ENCODE data around the gene TGFBR2.
"Not testable (repeated sequence)": the region's sequence is repeated elsewhere in the genome, so short reads cannot be mapped to it uniquely, and the experiment has no call there.

TGFBR2 gene

DNA sequence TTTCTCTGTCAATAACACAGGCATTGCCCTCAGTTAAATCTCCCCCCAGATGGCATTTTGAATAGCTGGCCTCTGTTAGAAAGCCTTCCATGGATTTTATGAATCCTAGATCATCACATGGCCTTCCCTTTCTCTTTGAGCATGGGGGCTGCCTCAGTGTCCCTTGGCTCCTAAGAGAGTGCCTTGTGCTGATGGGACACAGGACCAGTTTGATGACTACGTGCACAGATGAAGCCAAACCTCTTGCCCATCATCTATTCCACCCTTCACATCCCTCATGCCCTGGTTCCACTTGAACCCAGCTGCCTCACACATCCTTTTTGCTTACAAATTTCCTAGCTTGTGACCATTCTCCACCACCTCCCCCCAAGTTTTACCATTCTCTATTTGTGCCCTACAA is 12.9 kb downstream of the TGFBR2 start:
- DNase-seq (ENCODE audit: low spot score) = no peak

DNA sequence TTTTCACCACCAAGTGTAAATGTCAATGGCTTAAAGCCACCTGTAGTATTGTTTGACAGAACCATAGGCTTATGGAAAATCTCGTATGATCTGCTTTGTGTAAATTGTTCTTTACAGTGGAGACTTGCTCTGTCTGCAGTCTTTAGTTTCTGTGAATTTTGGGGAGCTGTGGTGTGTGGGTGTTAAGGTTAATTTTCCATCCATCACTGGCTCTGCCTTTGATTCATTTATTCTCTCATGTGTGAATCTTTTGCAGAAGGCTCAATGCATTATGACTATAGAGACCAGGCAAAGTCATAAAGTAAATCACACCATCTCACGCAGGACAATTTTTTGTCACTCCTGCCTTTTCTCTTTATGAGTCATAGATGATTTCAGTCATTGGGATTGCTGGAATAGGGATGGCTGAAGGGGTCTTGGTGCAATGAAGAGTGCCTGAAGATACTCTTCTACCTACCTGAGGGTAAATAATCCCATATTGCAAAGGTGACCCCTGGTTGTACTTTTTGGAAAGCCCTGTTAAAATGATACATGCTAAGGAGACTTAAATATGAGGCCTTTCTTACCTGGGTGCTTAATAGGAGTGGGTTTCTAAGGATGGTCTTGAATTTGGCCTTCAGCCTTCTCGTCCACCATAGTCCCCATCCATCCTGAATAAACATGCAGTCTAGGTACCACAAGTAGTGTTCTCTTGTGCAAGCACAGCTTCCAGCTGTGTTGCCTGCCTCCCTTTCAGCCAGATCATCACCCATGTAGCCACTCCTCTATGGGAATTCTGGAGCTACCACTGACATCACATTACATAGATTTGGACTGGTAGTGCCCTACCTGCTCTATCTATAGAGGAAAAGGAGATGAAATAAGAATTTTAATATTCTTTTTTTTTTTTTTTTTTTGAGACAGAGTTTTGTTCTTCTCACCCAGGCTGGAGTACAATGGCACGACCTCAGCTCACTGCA is 14.3 kb downstream of the TGFBR2 start:
- DNase-seq (ENCODE audit: low spot score) = peak; percentile 48

DNA sequence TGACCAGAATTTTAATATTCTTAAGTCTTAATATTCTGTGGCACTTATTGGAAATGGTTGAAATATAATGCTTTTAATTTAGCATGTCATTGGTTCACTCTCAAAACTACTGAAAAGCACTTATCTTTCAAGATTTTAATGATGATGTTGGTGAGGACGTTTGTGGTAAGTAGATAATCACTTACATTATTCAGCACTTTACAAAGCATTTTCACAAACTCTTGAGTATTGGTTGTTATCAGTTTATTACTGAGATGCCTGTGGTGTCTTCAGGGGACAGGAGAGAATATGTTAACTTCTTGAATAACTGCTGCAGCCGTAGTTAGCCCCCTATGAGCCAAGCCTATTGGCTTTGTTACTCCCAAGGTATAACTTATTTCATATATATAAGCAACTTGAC is 15.2 kb downstream of the TGFBR2 start:
- DNase-seq (ENCODE audit: low spot score) = no peak

DNA sequence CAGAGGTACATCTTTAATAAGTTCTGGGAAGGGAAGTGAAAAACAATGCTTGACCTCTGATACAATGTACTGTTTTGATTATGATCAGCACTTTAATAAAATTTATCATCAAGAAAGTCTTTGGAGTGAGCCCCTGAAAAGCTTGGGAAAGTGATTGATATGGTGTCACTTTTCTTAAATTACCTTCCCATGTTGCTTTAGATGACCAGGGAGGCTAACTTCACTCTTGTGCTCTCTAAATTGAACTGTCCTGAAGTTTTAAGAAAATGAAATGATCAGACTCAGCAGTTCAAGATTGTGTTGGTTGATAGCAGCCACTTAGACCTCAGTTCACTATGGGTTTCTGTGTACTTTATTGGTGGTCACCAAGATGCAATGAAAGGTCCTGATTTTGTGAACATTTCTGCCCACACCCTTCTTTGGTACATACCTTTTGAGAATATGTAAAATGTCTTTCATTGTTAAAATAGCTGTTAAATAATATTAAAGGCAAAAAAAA is 15.7 kb downstream of the TGFBR2 start:
- no peak for DNase-seq (ENCODE audit: low spot score)

DNA sequence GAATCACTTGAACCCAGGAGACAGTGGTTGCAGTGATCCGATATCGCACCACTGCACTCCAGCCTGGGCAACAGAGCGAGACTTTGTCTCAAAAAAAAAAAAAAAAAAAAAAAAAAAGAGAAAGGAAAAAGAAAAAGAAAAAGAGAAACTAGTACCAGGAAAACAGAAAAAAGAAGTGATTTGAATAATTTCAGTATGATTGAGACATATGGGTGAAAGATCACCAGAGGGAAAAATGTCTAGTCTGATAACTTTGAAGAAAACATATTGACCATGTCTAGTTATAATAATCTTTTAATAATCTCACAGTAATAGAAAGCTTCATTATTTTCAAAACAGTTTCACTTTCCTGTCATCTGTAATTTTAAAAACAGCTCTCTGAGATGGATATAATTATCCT is 16.4 kb downstream of the TGFBR2 start:
- no peak for DNase-seq (ENCODE audit: low spot score)

DNA sequence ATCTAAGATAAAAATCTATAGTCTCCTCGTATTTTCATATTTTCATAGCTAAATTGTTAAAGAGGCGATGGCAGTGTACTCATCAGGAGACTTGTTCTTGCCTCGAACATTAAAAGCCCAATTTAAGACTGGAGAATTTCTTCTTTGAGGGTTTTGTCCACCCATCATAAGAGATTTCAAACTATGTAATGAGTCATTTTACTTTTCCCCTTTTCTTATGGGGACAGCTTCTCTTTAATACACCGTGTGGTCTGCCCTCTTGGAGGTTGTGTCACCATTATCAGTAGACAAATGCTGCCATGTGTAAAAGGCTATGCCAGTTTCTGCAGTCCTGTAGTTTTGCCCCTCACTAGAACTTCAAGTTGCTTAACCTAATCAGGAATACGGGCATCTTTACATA is 16.9 kb downstream of the TGFBR2 start:
- no peak for DNase-seq (ENCODE audit: low spot score)

DNA sequence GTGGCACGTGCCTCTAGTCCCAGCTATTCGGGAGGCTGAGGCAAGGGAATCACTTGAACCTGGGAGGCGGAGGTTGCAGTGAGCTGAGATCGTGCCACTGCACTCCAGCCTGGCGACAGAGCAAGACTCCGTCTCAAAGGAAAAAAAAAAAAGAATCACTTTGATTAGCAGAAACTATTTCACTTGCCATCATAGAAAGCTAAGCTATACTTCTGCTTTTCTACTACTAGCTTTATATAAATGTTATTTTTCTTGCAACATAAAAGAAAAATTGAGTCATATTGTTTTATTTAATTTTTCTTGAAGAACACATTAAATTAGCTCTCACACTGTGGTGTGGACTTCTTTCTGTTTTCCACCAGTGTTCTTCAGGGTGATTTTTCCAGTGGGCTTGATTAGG is 18.1 kb downstream of the TGFBR2 start:
- DNase-seq (ENCODE audit: low spot score) = not testable (repeated sequence)

DNA sequence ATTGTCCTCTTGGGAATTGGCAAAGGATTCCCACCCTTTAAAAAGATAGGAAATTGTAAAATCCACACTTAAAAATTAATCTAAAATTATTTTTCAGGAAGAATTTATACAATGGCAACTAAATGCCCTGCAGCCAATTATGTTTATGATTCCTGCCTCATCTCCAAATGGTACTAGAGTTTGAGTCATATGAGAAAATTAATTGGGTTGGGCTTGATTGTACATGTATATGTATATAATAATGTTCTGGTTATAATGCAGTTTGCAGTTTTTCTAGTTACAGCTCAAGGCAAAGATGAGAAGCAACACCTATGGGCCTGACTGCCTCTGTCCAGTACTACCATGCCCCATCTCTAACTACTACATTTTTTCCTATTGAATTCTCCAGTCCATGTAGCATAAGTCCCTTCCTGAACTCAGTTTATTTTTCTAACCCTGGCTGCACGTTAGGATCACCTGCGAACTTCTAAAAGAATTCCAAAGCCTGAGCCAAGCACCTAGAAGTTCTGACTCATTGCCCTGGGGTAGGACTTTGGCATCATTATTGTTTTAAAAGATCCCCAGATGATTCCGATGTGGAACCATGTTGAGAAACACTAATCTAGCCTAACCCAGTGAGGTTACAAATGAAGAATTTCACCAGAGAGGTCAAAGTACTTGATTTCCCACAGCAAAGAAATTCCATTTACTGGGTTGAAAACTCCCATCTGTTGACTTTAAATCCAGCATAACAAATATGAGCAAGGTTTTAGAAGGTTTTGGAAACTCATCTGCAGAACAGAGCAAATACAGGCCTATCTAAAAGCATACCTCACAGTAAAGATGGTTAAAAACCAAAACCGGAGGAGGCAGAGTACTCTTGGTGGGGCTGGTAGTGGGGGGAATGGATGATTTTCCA is 19.4 kb downstream of the TGFBR2 start:
- DNase-seq (ENCODE audit: low spot score) = no peak

DNA sequence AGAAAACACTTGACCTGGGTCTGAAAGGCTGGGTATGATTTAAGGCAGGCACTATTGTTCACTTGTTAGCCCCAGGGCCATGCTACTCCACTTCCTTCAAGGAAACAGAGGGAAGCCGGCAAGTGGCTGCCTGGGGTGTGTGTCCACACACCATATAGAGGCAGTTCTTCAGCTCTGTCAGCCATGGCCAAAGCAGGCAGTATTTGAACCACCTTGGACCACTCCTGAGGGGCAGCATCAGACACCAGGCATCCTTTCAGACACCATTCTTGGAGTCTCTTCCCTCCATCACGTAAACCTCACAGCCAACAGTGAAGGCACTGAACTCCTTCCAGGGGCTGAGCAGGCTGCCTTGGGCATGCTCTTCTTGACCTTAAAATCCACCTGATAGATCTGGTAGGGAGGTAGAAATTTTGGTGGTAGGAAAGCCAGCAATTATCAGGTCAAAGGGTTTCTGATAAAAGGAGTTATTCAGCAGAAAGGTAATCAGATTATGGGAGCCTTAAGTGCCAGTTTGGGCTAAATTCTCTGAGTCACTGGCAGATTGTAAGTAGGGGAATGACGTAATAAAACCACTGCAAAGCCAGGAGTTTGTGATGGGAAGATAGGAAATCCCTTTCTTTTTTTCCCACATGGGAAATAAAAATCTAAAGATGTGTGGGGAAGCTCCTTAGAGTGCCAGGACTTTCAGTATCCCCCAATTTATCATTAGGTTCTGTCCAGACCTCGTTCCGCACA is 20.2 kb downstream of the TGFBR2 start:
- DNase-seq (ENCODE audit: low spot score) = no peak

DNA sequence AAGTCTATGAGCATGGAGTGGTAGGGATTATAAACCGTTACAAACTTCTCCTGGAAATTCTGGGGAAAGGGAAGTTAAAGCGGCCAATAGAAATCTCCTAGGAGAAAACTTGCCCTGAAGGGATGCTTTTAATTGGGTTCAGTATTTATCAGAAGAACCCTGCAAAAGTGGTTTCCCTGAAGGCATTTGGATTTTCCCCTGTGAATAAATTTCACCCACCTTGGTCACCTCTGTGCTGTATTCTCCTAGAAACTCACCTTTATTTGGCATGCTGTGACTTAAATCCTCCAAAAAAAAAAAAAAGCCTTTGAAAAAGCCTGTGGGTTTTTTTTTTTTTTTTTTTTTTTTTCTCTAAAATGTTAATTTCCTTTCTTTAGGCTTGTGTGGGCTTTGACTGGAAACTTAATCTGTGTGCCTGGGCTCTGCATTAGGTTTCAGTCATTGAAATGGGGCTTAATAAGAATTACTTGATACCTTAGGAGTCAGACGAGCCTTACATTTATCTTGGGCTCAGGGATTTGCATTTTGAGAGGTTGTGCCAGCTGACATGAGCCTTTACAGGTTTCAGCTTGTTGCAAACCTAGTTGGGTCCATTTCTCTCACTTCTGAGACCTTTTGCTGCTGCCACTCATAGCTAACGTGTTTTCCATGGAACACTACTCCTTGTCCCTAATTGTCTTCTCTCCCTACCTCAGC is 22.0 kb downstream of the TGFBR2 start:
- DNase-seq (ENCODE audit: low spot score) = no peak

DNA sequence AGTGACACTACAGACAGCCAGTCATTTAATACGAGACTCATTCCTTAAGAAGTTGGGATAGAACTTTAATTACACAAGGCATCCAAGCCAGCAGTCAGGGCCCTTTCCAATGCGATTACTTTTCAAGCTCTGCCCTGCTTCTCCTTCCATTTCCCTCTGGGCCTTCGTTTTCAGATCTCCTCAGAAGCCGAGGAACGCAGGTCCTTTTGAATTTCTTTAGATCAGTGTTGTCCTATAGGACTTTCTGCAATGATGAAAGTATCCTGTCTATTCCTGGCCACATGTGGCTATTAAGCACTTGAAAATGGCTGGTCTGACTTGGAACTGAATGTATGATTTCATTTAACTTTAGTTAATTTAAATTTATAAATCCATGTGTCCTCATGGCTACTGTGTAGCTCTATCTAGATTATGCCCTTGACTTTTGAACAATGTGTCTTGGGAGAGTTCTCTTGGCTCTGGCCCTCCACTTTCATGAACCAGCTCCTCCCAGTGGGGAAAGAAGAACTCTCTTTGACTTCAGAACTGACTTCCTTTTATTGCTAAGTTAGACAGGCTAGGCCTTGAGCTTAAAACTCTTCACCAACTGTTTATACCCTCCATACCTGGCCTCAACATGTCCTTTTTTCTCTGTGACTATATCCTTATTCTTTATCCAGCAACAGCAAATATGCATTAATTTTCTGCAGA is 22.6 kb downstream of the TGFBR2 start:
- peak; percentile 58 for DNase-seq (ENCODE audit: low spot score)

DNA sequence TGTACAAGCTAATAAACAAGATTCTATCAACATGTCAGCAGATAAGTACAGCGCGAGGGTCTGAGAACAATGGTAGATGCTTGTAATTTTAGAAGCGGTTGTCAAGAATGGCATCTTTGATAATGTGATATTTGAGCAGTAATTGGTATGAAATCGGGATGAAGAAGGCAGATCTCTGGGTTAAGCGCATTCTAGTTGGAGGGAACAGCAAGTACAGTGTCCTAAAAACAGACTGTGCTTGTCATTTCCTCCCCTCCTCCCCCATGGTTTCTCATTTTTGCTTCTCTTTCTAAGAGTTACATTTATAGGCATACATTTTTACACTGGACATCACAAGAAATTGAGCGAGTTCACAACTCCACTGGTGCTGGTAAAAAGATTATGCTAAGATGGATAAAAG is 23.3 kb downstream of the TGFBR2 start:
- DNase-seq (ENCODE audit: low spot score) = no peak

DNA sequence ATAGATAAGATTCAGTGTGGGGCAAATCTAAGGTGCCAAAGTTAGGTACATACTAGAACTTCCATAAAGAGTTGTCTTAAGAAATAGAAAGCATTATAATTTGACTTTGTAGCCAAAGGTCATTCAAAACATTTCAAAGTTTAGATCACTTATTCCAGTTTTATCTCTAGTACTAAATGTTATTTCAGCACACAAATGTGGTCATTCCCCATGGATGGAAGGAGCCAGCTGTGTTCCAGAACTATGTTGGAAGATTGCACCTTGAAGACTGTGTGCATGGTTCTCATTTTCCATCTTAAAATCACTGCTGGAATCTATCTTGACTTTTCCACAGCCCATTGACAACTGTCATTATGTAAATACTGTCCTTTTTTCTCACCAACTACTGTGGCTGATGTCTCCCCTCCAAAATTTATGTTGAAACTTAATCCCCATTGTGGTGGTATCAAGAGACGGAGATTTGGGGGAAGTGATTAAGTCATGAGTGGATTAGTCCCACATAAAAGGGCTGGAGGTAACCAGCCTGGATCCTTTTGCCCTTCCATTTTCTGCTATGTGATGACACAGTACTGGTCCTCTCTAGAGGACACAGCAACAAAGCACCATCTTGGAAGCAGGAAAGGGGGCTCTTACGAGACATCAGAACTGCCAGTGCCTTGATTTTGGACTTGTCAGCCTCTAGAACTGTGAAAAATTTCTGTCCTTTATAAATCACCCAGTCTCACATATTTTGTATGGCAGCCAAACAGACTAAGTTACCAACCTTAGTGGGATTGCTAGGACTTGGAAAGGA is 24.0 kb downstream of the TGFBR2 start:
- no peak for DNase-seq (ENCODE audit: low spot score)

DNA sequence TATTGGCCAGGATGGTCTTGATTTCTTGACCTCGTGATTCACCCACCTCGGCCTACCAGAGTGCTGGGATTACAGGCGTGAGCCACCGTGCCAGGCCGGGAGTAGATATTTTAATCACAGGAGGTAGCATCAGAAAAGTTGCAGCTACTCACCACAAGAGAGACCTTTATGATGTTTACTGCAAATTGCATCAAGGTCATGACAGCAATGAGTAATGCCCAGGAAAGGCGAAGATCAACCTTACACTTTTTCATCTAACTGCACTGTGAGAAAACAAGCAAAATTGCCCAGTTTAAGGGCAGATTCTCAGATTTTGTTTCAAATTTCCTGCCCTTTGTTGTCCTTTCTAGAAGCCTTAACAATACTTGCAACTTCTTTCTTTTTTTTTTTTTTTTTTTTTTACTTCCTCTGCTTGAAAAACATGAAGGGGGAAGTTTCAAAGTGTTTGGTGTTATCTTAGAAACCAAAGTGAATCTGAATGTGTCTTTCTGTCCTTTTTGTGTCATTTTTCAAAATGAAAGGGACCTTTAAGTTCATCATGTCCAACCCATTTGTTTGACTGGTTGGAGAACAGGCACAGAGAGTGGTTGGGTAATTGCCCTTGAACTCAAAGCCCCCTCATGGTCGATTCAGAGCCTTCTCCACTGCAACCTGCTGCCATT is 25.0 kb downstream of the TGFBR2 start:
- peak; percentile 84 for DNase-seq (ENCODE audit: low spot score)

DNA sequence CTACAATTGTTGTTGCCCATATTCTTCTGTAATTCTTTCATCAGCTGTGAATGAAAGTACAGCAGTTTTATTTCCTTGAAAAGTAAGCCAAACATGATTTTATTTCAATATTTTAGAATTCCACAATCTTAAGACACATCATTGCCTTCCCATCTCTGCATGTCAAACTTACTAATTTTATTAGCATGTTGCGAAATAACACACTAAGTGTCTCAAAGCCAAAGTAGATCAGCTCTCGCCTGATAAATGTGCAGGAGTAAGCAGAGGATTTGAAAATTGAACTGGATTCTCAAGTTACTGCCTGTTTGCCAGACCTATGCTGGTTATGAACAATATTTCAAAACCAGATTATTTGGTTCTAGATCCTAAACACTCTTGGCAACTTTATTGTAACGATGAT is 25.7 kb downstream of the TGFBR2 start:
- DNase-seq (ENCODE audit: low spot score) = no peak

DNA sequence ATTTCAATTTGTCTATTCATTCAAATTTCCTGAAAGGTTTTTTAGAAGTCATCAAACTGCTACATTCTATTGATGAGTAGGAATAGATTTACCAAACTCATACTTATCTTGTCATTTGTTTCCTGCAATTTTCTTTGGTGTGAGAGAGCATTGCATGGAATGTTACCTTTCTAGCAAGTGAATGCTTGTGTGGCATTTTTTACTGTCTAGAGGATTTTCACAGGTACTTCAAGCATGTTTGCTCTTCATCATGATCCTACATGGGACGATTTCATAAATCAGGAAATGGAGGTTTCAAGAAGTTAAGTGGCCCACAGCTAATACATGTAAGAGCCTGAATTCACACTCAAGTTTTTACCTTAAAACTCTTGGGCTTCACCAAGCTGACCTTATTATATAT is 26.1 kb downstream of the TGFBR2 start:
- DNase-seq (ENCODE audit: low spot score) = no peak

DNA sequence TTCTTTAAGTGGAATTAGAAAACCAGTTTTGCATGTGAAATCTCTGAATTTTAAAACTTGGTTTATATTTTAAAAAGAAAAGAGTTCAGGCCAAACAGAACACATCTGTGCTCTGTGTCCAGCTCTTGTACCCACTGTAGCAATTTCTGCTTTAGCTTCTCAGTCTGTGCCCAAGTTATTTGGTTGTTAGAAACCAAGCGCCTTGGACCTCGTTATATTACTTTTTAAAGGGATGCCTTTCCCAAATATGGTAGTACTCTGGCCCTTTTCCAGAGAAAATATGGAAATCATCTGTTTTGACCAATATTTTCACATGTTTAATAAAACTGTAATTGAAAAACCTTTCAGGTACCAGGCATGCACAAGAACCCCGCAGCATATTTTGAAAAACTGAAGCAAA is 27.3 kb downstream of the TGFBR2 start:
- no peak for DNase-seq (ENCODE audit: low spot score)

DNA sequence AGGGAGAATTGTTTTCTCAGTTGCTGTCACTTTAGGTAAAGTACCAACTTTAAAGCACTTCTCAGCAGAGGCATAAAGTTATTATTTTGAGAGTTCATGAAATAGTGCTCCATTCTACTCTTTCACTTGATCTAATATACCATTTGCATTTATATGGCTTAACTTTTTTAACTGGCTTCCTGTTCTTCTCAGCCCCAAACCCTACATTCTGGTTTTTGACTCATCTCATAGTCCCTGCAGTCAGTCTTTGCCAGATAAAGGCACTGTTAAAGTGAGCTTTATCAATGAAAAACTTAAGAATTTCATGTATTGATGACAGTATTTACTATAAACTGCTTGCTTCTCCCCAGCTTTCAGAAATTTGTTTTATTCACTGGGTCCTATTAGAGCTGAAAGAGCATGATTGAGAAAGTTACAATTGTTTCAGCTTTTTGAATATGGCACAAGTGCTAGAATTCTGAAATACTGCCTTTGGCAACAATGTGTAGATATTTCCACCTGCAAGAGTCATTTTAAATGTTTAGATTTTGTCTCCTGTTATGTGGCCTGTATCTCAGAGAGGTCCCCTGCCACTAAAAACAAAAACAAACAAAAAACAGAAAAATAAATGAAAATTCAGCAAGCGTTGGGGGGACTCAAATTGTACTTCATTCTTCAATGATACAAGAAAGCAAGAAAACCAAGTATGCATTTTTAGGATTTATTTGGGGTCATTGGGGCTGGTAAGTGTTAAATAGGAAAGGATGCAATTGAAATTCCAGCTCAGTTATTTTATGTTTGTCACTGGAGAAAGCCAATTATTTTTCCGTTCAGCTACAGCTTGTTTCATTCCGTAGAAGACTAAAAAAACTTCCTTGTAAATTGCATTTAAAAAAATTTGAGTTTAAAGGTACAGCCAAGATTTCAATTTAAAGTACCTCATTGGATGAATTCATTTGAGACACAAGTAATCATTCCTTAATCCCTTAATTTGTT is 28.6 kb downstream of the TGFBR2 start:
- no peak for DNase-seq (ENCODE audit: low spot score)
